ENCODE measurements around the gene NFKBIZ.

Gene NFKBIZ

GRCh38 chr3:101824702-101825101 lies 24.6 kb upstream of the NFKBIZ start:
- H3K4me3 ChIP-seq (replicated peaks in 1 of 2; ENCODE audit: low read depth in 2 of 2, low read length in 2 of 2), result no peak overlapping the region
- no peak for TF ChIP-seq CTCF (IDR thresholded peaks at IDR 0.05; ENCODE audit: low read depth, low read length)
- peak; percentile 38 to 73 for DNase-seq (ENCODE audit: low read depth in 2 of 2)

GRCh38 chr3:101825904-101826445 lies 23.3 kb upstream of the NFKBIZ start:
- H3K4me3 ChIP-seq (replicated peaks in 1 of 2; ENCODE audit: low read depth in 2 of 2, low read length in 2 of 2), result no peak overlapping the region
- peak; percentile 47 to 71 for DNase-seq (ENCODE audit: low read depth in 2 of 2)
- no peak for TF ChIP-seq CTCF (IDR thresholded peaks at IDR 0.05; ENCODE audit: low read depth, low read length)

GRCh38 chr3:101827211-101828174 lies 21.8 kb upstream of the NFKBIZ start:
- peak overlapping the region; percentile 52 to 57 for H3K4me3 ChIP-seq (replicated peaks in 1 of 2; ENCODE audit: low read depth in 2 of 2, low read length in 2 of 2)
- no peak for TF ChIP-seq CTCF (IDR thresholded peaks at IDR 0.05; ENCODE audit: low read depth, low read length)
- DNase-seq (ENCODE audit: low read depth in 2 of 2), result peak; percentile 80 to 82

GRCh38 chr3:101828276-101828675 lies 21.0 kb upstream of the NFKBIZ start:
- TF ChIP-seq CTCF (IDR thresholded peaks at IDR 0.05; ENCODE audit: low read depth, low read length), result no peak
- peak overlapping the region; percentile 52 to 57 for H3K4me3 ChIP-seq (replicated peaks in 1 of 2; ENCODE audit: low read depth in 2 of 2, low read length in 2 of 2)
- peak in 1 of 2 donors; percentile 33 for DNase-seq (ENCODE audit: low read depth in 2 of 2)

GRCh38 chr3:101828691-101829436 lies 20.4 kb upstream of the NFKBIZ start:
- TF ChIP-seq CTCF (IDR thresholded peaks at IDR 0.05; ENCODE audit: low read depth, low read length), result no peak
- H3K4me3 ChIP-seq (replicated peaks in 1 of 2; ENCODE audit: low read depth in 2 of 2, low read length in 2 of 2), result peak overlapping the region in 1 of 2 donors; percentile 57
- peak; percentile 66 to 82 for DNase-seq (ENCODE audit: low read depth in 2 of 2)

GRCh38 chr3:101829437-101829830 lies 19.9 kb upstream of the NFKBIZ start:
- peak overlapping the region in 1 of 2 donors; percentile 21 for H3K4me3 ChIP-seq (replicated peaks in 1 of 2; ENCODE audit: low read depth in 2 of 2, low read length in 2 of 2)
- no peak for TF ChIP-seq CTCF (IDR thresholded peaks at IDR 0.05; ENCODE audit: low read depth, low read length)
- no peak for DNase-seq (ENCODE audit: low read depth in 2 of 2)

Measured in cardiac fibroblast (primary cell).